WTC11 (cell line): Measurements from ENCODE around the gene MAML2. TPM values are rescaled to one million over a fixed set of nuclear protein-coding genes. Genes with fewer than 3 reads are reported as not detected.

Experiments
- ATAC-seq: fragments of 200-7000 bp; cut with Tn5 transposase; 2 replicates; pipeline ENCODE4 v1.10.0; 2021; ENCODE audit warnings: mild to moderate bottlenecking, moderate library complexity
- CTCF ChIA-PET: fragments of 300-600 bp; sonication (Branson Sonifier 250); formaldehyde crosslinking; loops from one replicate; lab custom pipeline; 2021; ENCODE audit warnings: antibody characterized with exemption; lab: Charles Lee
- POLR2A ChIA-PET: fragments of 350-600 bp; sonication (Branson Sonifier 250); formaldehyde crosslinking; loops from one replicate; lab custom pipeline; 2021; ENCODE audit warnings: antibody characterized with exemption; lab: Charles Lee
- DNase-seq: peaks from one replicate; pipeline ENCODE4 v3.0.0; 2021; ENCODE audit warnings: low spot score
- H3K27ac Mint-ChIP-seq: 2 replicates; pipeline ENCODE4 v1.8.0; 2021; ENCODE audit warnings: mixed read lengths
- H3K27me3 Mint-ChIP-seq: 2 replicates; pipeline ENCODE4 v1.8.0; 2021; ENCODE audit warnings: low read depth, mild to moderate bottlenecking, moderate library complexity, mixed read lengths
- H3K36me3 Mint-ChIP-seq: 2 replicates; pipeline ENCODE4 v1.8.0; 2021; ENCODE audit warnings: mixed read lengths
- H3K4me1 Mint-ChIP-seq: 2 replicates; pipeline ENCODE4 v1.8.0; 2022; ENCODE audit warnings: mixed read lengths
- H3K4me3 Mint-ChIP-seq: 2 replicates; pipeline ENCODE4 v1.8.0; 2021; ENCODE audit warnings: mild to moderate bottlenecking, moderate library complexity, mixed read lengths
- H3K9me3 Mint-ChIP-seq: 2 replicates; pipeline ENCODE4 v1.8.0; 2021; ENCODE audit warnings: mixed read lengths
- ARID4B ChIP-seq: sonication (generic); formaldehyde crosslinking; IDR thresholded peaks from 2 replicates; pipeline ENCODE4 v1.8.0; 2023; ENCODE audit warnings: missing genetic modification reagents, mild to moderate bottlenecking, borderline replicate concordance
- ATF3 ChIP-seq: sonication (generic); formaldehyde crosslinking; conservative IDR thresholded peaks from 2 replicates; pipeline ENCODE4 v1.8.1; 2022; ENCODE audit warnings: mild to moderate bottlenecking, missing genetic modification reagents
- CBFB ChIP-seq: sonication (generic); formaldehyde crosslinking; IDR thresholded peaks from 2 replicates; pipeline ENCODE4 v1.8.1; 2022; ENCODE audit warnings: mild to moderate bottlenecking, low read depth, missing genetic modification reagents
- CREB1 ChIP-seq: sonication (generic); formaldehyde crosslinking; IDR thresholded peaks from 2 replicates; pipeline ENCODE4 v1.8.0; 2023; ENCODE audit warnings: mild to moderate bottlenecking, missing genetic modification reagents
- CREM ChIP-seq: sonication (generic); formaldehyde crosslinking; IDR thresholded peaks from 2 replicates; pipeline ENCODE4 v1.8.1; 2022; ENCODE audit warnings: mild to moderate bottlenecking, missing genetic modification reagents, moderate library complexity
- ELF4 ChIP-seq: sonication (generic); formaldehyde crosslinking; IDR thresholded peaks from 2 replicates; pipeline ENCODE4 v1.8.1; 2022; ENCODE audit warnings: low read depth, mild to moderate bottlenecking, moderate library complexity, missing genetic modification reagents
- FOXK1 ChIP-seq: sonication (generic); formaldehyde crosslinking; IDR thresholded peaks from 2 replicates; pipeline ENCODE4 v1.8.0; 2022; ENCODE audit warnings: mild to moderate bottlenecking, moderate library complexity, missing genetic modification reagents
- GABPB1 ChIP-seq: sonication (generic); formaldehyde crosslinking; IDR thresholded peaks from 2 replicates; pipeline ENCODE4 v1.8.1; 2023; ENCODE audit warnings: mild to moderate bottlenecking, missing genetic modification reagents
- JUN ChIP-seq: sonication (generic); formaldehyde crosslinking; IDR thresholded peaks from 2 replicates; pipeline ENCODE4 v1.8.0; 2023; ENCODE audit warnings: mild to moderate bottlenecking, missing genetic modification reagents
- NFATC4 ChIP-seq: fragments of 250-450 bp; sonication (Bioruptor Pico); IDR thresholded peaks from 2 replicates; pipeline ENCODE4 v1.9.0; 2021; ENCODE audit warnings: mild to moderate bottlenecking
- PRRX2 ChIP-seq: fragments of 250-450 bp; sonication (Bioruptor Pico); IDR thresholded peaks from 2 replicates; pipeline ENCODE4 v1.8.0; 2021; ENCODE audit warnings: mild to moderate bottlenecking
- SMAD4 ChIP-seq: sonication (generic); formaldehyde crosslinking; IDR thresholded peaks from 2 replicates; pipeline ENCODE4 v1.8.0; 2022; ENCODE audit warnings: mild to moderate bottlenecking, missing genetic modification reagents
- SP1 ChIP-seq: sonication (generic); formaldehyde crosslinking; conservative IDR thresholded peaks from 2 replicates; pipeline ENCODE4 v1.8.1; 2022; ENCODE audit warnings: missing genetic modification reagents
- STAT6 ChIP-seq: sonication (generic); formaldehyde crosslinking; conservative IDR thresholded peaks from 2 replicates; pipeline ENCODE4 v1.8.1; 2023; ENCODE audit warnings: mild to moderate bottlenecking, low read depth, missing genetic modification reagents, moderate library complexity
- TEAD1 ChIP-seq: sonication (generic); formaldehyde crosslinking; IDR thresholded peaks from 2 replicates; pipeline ENCODE4 v1.8.0; 2022; ENCODE audit warnings: mild to moderate bottlenecking, missing genetic modification reagents
- TEAD4 ChIP-seq: sonication (generic); formaldehyde crosslinking; IDR thresholded peaks from 2 replicates; pipeline ENCODE4 v1.8.0; 2022; ENCODE audit warnings: mild to moderate bottlenecking, missing genetic modification reagents
- ZBTB43 ChIP-seq: sonication (generic); formaldehyde crosslinking; IDR thresholded peaks from 2 replicates; pipeline ENCODE4 v1.8.1; 2023; ENCODE audit warnings: mild to moderate bottlenecking, missing genetic modification reagents
- ZNF232 ChIP-seq: sonication (generic); formaldehyde crosslinking; IDR thresholded peaks from 2 replicates; pipeline ENCODE4 v1.8.0; 2022; ENCODE audit warnings: mild to moderate bottlenecking, missing genetic modification reagents
- ZNF281 ChIP-seq: sonication (generic); formaldehyde crosslinking; IDR thresholded peaks from 2 replicates; pipeline ENCODE4 v1.8.0; 2023; ENCODE audit warnings: mild to moderate bottlenecking, missing genetic modification reagents
- ZNF423 ChIP-seq: fragments of 250-450 bp; sonication (Bioruptor Pico); IDR thresholded peaks from 2 replicates; pipeline ENCODE4 v2.1.2; 2022; ENCODE audit warnings: mild to moderate bottlenecking, moderate library complexity
- ZNF671 ChIP-seq: fragments of 250-450 bp; sonication (Bioruptor Pico); IDR thresholded peaks from 2 replicates; pipeline ENCODE4 v1.8.0; 2021; ENCODE audit warnings: mild to moderate bottlenecking
- total RNA-seq: library from RNA; stranded (reverse); gene quantifications from 3 replicates; pipeline ENCODE4 v1.2.3, GENCODE V29; 2021

The MAML2 gene
- total RNA-seq, 1 experiment from 2014 or later: 8.1 TPM

- Mint-ChIP-seq H3K27ac (no peak overlapping the region; the same call in 1 of the 2 replicates), H3K4me3 (no peak overlapping the region), H3K27me3 (no peaks in the 10 kb centered on the region), H3K4me1 (peaks cover 77% of the 10 kb centered on the region), H3K36me3 (0 out of 2 replicates have a peak, but pooled peaks cover 3% of the 10 kb centered on the region), H3K9me3 (no peaks in the 10 kb centered on the region)
- ChIA-PET CTCF (interaction anchor here (2.9 kb wide), 1 partner anchor 15 kb away, joined by 13 read pairs; the partner anchor contains the start of gene MAML2), POLR2A (no interaction called here)
- DNase-seq (no peak), ATAC-seq (no peak)
- no peak for TF ChIP-seq ZNF232 (CRISPR knock-in tag)
- TF ChIP-seq ZNF281 (CRISPR knock-in tag): no peak
- no peak for TF ChIP-seq SP1
- TF ChIP-seq CREM (CRISPR knock-in tag): no peak
These were observed 14.5 kb downstream of the MAML2 start for GRCh38 chr11:96328395-96329010.

GRCh38 chr11:96326959-96327358 lies 16.0 kb downstream of the MAML2 start:
- POLR2A ChIA-PET: no interaction called here
- DNase-seq: no peak
- no peak overlapping the region for H3K4me3 Mint-ChIP-seq
- H3K9me3 Mint-ChIP-seq: no peaks in the 10 kb centered on the region
- TF ChIP-seq NFATC4 (no peak), TEAD1 (no peak), ARID4B (CRISPR knock-in tag) (no peak), ELF4 (CRISPR knock-in tag) (no peak), ZNF671 (CRISPR knock-in tag) (no peak), ATF3 (CRISPR knock-in tag) (no peak), ZNF423 (CRISPR knock-in tag) (no peak), CREB1 (CRISPR knock-in tag) (no peak), PRRX2 (CRISPR knock-in tag) (no peak), JUN (CRISPR knock-in tag) (no peak)
- TF ChIP-seq, all 79 proteins: peak for 0
- CTCF ChIA-PET: interaction anchor here (1.0 to 2.9 kb wide), 2 partner anchors 15 to 16 kb away, joined by 3 to 13 read pairs; partner anchors contain the start of gene MAML2
- Mint-ChIP-seq H3K36me3 (0 out of 2 replicates have a peak, but pooled peaks cover 3% of the 10 kb centered on the region), H3K27me3 (no peaks in the 10 kb centered on the region), H3K27ac (no peak overlapping the region), H3K4me1 (peaks cover 77% of the 10 kb centered on the region)
- ATAC-seq: no peak

GRCh38 chr11:96324912-96325311 lies 18.1 kb downstream of the MAML2 start:
- ATAC-seq (peak; percentile 61), DNase-seq (no peak)
- no peak for TF ChIP-seq GABPB1
- TF ChIP-seq STAT6 (CRISPR knock-in tag): no peak
- TF ChIP-seq TEAD4: no peak
- TF ChIP-seq FOXK1 (CRISPR knock-in tag): no peak
- TF ChIP-seq SMAD4: no peak
- TF ChIP-seq ZBTB43 (CRISPR knock-in tag): no peak
- TF ChIP-seq CBFB (CRISPR knock-in tag): no peak
- Mint-ChIP-seq H3K27ac (peak overlapping the region; percentile 1; the same call in 1 of the 2 replicates), H3K27me3 (no peaks in the 10 kb centered on the region), H3K36me3 (no peaks in the 10 kb centered on the region), H3K4me1 (peaks cover 71% of the 10 kb centered on the region), H3K4me3 (no peak overlapping the region), H3K9me3 (no peaks in the 10 kb centered on the region)
- CTCF ChIA-PET: interaction anchor here (0.7 to 1.5 kb wide), 3 partner anchors 14 to 18 kb away, joined by 3 to 4 read pairs (median 4); partner anchors contain the start of gene MAML2
- POLR2A ChIA-PET: interaction anchor here (0.7 kb wide), 1 partner anchor 13 kb away, joined by 3 read pairs; no protein-coding TSS in a partner anchor
